GM23338 (cell line): ENCODE results near the gene EZR. TPM values are rescaled to one million over a fixed set of nuclear protein-coding genes. Genes with fewer than 3 reads are reported as not detected.
A peak's percentile ranks its signal among the peaks of the same experiment; 100 is the strongest.

ENCODE experiments used
- ATAC-seq: fragments of 200-7000 bp; cut with Tn5 transposase; 3 replicates; pipeline ENCODE4 v1.9.1; 2020
- DNase-seq: peaks from one replicate; pipeline ENCODE4 v3.0.0-alpha.2; 2015; ENCODE audit warnings: low spot score
- H2AFZ ChIP-seq: fragments of 200-600 bp; sonication (generic); 2 replicates; pipeline ENCODE4 v1.8.0; 2016; ENCODE audit warnings: antibody characterized with exemption, mild to moderate bottlenecking, moderate library complexity
- H3F3A ChIP-seq: fragments of 200-600 bp; sonication (generic); replicated peaks from 2 replicates; pipeline ENCODE4 v1.8.0; 2017; ENCODE audit warnings: antibody characterized with exemption, mixed run types, low read depth
- H3K27ac ChIP-seq: fragments of 200-600 bp; sonication (generic); 2 replicates; pipeline ENCODE4 v1.6.1; 2016; ENCODE audit warnings: low read depth
- H3K27me3 ChIP-seq: fragments of 200-600 bp; sonication (generic); 2 replicates; pipeline ENCODE4 v1.8.0; 2016; ENCODE audit warnings: mild to moderate bottlenecking, mixed run types, moderate library complexity; ENCODE audit not compliant: insufficient read depth
- H3K36me3 ChIP-seq: fragments of 200-600 bp; sonication (generic); 2 replicates; pipeline ENCODE4 v1.8.0; 2016; ENCODE audit warnings: mild to moderate bottlenecking; ENCODE audit not compliant: insufficient read depth
- H3K4me1 ChIP-seq: fragments of 200-600 bp; sonication (generic); 2 replicates; pipeline ENCODE4 v1.8.0; 2016; ENCODE audit warnings: mild to moderate bottlenecking, moderate library complexity; ENCODE audit not compliant: insufficient read depth
- H3K4me2 ChIP-seq: fragments of 200-600 bp; sonication (generic); 2 replicates; pipeline ENCODE4 v1.7.1; 2017; ENCODE audit warnings: mixed run types
- H3K4me3 ChIP-seq: fragments of 200-600 bp; sonication (generic); 2 replicates; pipeline ENCODE4 v1.6.1; 2016; ENCODE audit warnings: mixed run types
- H3K79me2 ChIP-seq: fragments of 200-600 bp; sonication (generic); replicated peaks from 2 replicates; pipeline ENCODE4 v1.8.0; 2017; ENCODE audit warnings: mild to moderate bottlenecking; ENCODE audit not compliant: insufficient read depth
- H3K9me2 ChIP-seq: fragments of 200-600 bp; sonication (generic); 2 replicates; pipeline ENCODE4 v1.8.0; 2017; ENCODE audit not compliant: insufficient read depth
- H4K20me1 ChIP-seq: fragments of 200-600 bp; sonication (generic); replicated peaks from 2 replicates; pipeline ENCODE4 v1.8.0; 2017; ENCODE audit warnings: mild to moderate bottlenecking; ENCODE audit not compliant: insufficient read depth
- H3K27ac Mint-ChIP-seq: 2 replicates; pipeline ENCODE4 v1.8.0; 2020; ENCODE audit warnings: inconsistent platforms, mild to moderate bottlenecking, moderate library complexity, mixed read lengths
- H3K27me3 Mint-ChIP-seq: 3 replicates; pipeline ENCODE4 v1.8.0; 2022; ENCODE audit warnings: low read depth, mild to moderate bottlenecking, moderate library complexity, mixed read lengths, inconsistent platforms; ENCODE audit not compliant: insufficient read depth, poor library complexity
- H3K36me3 Mint-ChIP-seq: 3 replicates; pipeline ENCODE4 v1.8.0; 2021; ENCODE audit warnings: low read depth, mild to moderate bottlenecking, inconsistent platforms, moderate library complexity, mixed read lengths
- H3K4me1 Mint-ChIP-seq: 3 replicates; pipeline ENCODE4 v1.8.0; 2020; ENCODE audit warnings: mild to moderate bottlenecking, inconsistent platforms, mixed read lengths
- H3K4me3 Mint-ChIP-seq: 3 replicates; pipeline ENCODE4 v1.8.0; 2021; ENCODE audit warnings: moderate library complexity, mild to moderate bottlenecking, inconsistent platforms, mixed read lengths
- H3K9me3 Mint-ChIP-seq: 3 replicates; pipeline ENCODE4 v1.8.0; 2020; ENCODE audit warnings: moderate library complexity, mild to moderate bottlenecking, inconsistent platforms, mixed read lengths
- EZH2 ChIP-seq: fragments of 200-600 bp; sonication (generic); IDR thresholded peaks from one replicate; pipeline ENCODE4 v1.8.0; 2017; ENCODE audit warnings: antibody characterized with exemption, mild to moderate bottlenecking, low read depth; ENCODE audit not compliant: unreplicated experiment
- EZH2phosphoT487 ChIP-seq: fragments of 200-600 bp; sonication (generic); IDR thresholded peaks from one replicate; pipeline ENCODE4 v1.8.1; 2018; ENCODE audit warnings: antibody characterized with exemption; ENCODE audit not compliant: unreplicated experiment
- NANOG ChIP-seq: IDR thresholded peaks from 2 replicates; pipeline ENCODE4 v1.6.1; 2016; ENCODE audit warnings: antibody characterized with exemption, borderline replicate concordance
- STAT1 ChIP-seq: IDR thresholded peaks from one replicate; pipeline ENCODE4 v1.6.1; 2016; ENCODE audit warnings: antibody characterized with exemption; ENCODE audit not compliant: unreplicated experiment
- ZNF331 ChIP-seq: fragments of 250-450 bp; sonication (Bioruptor Pico); IDR thresholded peaks from 2 replicates; pipeline ENCODE4 v1.5.0; 2020; ENCODE audit warnings: low read depth, mild to moderate bottlenecking, moderate library complexity
- polyA plus RNA-seq: library from polyadenylated mRNA; unstranded; fragments of >200 nt; fragmentation: Nextera tagmentation; extraction: Ambion mirVana; gene quantifications from 2 replicates; pipeline ENCODE4 v1.2.1, GENCODE V29; 2016
- total RNA-seq: library from RNA; depleted of rRNA; stranded (reverse); fragments of >200 nt; shearing (Covaris generic); gene quantifications from 2 replicates; pipeline ENCODE4 v1.2.3, GENCODE V29; 2014
- TF ChIP-seq, protein P1 (sequence below): fragments of 250-450 bp; sonication (Bioruptor Pico); IDR thresholded peaks from 2 replicates; pipeline ENCODE4 v1.5.0; 2020; ENCODE audit warnings: mild to moderate bottlenecking, moderate library complexity
- TF ChIP-seq, protein P2 (sequence below): IDR thresholded peaks from 2 replicates; pipeline ENCODE4 v1.6.1; 2016; ENCODE audit warnings: antibody characterized with exemption

EZR gene
- total and polyA plus RNA-seq, 2 experiments from 2014 or later = 199 to 208 TPM

DNA sequence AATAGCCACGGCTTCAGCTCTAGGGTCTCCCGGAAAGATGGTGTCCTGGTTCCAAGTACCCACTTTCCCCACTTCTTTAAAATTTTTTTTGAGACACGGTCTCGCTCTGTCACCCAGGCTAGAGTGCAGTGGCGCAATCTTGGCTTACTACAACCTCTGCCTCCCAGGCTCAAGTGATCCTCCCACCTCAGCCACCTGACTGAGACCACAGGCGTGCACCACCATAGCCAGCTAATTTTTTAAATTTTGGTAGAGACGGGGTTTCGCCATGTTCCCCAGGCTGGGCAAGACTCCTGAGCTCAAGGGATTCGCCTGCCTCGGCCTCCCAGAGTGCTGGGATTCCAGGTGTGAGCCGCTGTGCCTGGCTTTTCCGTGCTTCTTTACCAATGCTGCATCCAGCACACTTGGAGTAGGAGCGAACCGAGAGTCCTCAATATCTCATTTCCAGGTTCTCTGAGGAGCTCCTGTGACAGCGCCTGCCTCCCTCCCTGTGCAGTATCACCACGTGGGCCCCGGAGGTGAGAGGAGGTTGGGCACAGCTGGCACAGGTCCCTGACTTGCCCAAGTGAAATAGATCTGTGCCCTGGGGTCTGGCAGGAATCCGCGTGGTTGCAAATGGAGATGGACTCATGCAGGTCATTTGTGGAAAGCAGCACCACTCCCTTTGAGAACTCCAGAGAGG is 37.3 kb downstream of the EZR start (continued):
- TF ChIP-seq, protein P1, sequence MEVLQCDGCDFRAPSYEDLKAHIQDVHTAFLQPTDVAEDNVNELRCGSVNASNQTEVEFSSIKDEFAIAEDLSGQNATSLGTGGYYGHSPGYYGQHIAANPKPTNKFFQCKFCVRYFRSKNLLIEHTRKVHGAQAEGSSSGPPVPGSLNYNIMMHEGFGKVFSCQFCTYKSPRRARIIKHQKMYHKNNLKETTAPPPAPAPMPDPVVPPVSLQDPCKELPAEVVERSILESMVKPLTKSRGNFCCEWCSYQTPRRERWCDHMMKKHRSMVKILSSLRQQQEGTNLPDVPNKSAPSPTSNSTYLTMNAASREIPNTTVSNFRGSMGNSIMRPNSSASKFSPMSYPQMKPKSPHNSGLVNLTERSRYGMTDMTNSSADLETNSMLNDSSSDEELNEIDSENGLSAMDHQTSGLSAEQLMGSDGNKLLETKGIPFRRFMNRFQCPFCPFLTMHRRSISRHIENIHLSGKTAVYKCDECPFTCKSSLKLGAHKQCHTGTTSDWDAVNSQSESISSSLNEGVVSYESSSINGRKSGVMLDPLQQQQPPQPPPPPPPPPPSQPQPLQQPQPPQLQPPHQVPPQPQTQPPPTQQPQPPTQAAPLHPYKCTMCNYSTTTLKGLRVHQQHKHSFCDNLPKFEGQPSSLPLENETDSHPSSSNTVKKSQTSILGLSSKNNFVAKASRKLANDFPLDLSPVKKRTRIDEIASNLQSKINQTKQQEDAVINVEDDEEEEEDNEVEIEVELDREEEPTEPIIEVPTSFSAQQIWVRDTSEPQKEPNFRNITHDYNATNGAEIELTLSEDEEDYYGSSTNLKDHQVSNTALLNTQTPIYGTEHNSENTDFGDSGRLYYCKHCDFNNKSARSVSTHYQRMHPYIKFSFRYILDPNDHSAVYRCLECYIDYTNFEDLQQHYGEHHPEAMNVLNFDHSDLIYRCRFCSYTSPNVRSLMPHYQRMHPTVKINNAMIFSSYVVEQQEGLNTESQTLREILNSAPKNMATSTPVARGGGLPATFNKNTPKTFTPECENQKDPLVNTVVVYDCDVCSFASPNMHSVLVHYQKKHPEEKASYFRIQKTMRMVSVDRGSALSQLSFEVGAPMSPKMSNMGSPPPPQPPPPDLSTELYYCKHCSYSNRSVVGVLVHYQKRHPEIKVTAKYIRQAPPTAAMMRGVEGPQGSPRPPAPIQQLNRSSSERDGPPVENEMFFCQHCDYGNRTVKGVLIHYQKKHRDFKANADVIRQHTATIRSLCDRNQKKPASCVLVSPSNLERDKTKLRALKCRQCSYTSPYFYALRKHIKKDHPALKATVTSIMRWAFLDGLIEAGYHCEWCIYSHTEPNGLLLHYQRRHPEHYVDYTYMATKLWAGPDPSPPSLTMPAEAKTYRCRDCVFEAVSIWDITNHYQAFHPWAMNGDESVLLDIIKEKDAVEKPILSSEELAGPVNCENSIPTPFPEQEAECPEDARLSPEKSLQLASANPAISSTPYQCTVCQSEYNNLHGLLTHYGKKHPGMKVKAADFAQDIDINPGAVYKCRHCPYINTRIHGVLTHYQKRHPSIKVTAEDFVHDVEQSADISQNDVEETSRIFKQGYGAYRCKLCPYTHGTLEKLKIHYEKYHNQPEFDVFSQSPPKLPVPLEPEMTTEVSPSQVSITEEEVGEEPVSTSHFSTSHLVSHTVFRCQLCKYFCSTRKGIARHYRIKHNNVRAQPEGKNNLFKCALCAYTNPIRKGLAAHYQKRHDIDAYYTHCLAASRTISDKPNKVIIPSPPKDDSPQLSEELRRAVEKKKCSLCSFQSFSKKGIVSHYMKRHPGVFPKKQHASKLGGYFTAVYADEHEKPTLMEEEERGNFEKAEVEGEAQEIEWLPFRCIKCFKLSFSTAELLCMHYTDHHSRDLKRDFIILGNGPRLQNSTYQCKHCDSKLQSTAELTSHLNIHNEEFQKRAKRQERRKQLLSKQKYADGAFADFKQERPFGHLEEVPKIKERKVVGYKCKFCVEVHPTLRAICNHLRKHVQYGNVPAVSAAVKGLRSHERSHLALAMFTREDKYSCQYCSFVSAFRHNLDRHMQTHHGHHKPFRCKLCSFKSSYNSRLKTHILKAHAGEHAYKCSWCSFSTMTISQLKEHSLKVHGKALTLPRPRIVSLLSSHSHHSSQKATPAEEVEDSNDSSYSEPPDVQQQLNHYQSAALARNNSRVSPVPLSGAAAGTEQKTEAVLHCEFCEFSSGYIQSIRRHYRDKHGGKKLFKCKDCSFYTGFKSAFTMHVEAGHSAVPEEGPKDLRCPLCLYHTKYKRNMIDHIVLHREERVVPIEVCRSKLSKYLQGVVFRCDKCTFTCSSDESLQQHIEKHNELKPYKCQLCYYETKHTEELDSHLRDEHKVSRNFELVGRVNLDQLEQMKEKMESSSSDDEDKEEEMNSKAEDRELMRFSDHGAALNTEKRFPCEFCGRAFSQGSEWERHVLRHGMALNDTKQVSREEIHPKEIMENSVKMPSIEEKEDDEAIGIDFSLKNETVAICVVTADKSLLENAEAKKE = no peak
- TF ChIP-seq, protein P2, sequence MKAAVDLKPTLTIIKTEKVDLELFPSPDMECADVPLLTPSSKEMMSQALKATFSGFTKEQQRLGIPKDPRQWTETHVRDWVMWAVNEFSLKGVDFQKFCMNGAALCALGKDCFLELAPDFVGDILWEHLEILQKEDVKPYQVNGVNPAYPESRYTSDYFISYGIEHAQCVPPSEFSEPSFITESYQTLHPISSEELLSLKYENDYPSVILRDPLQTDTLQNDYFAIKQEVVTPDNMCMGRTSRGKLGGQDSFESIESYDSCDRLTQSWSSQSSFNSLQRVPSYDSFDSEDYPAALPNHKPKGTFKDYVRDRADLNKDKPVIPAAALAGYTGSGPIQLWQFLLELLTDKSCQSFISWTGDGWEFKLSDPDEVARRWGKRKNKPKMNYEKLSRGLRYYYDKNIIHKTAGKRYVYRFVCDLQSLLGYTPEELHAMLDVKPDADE = no peak
- TF ChIP-seq EZH2phosphoT487 = no peak
- no peak for TF ChIP-seq EZH2
- no peak for TF ChIP-seq NANOG
- no peak for TF ChIP-seq STAT1

DNA sequence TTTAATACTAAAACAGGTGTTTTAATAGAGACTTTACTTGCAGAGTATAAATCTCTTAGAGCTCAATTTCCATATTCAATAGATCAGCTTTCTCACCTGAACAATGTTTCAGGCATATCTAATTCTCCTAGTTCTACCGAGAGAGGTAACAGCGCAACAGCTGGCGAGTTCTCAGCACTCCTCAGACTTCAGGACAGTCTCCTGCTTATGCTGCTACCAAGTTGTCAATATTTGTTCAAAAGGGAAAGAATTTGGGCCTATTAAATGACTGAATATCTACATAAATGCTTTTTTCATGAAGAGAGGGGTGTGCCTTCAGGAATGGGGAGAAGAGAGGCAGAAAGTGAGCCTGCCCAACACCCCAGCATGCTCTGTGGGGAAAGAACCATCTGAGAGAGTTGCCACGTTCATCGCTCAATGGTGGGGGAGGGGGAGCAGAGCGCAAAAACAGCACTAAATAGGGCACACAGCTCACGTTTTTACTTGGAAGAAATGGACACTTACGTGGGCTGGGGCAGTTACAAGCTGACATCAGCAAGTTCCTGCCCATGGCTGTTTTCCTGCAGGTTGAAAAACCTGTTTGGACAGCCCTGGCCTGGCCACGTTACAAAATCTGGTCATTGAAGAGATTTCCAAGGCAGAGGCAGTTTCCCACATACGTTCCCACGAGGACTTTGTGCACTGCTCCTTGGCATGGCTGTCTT is 38.0 kb downstream of the EZR start:
- H3K9me2 ChIP-seq = no peaks in the 10 kb centered on the region
- Mint-ChIP-seq H3K4me1 (peaks cover 28% of the 10 kb centered on the region; the same call in 2 of the 3 replicates), H3K27me3 (no peaks in the 10 kb centered on the region), H3K27ac (peak overlapping the region; percentile 69), H3K4me3 (no peak overlapping the region), H3K9me3 (no peaks in the 10 kb centered on the region), H3K36me3 (peaks cover 94% of the 10 kb centered on the region)
- H3K27me3 ChIP-seq = no peaks in the 10 kb centered on the region
- H3K4me2 ChIP-seq = no peak overlapping the region
- H3K4me1 ChIP-seq = no peaks in the 10 kb centered on the region; the same call in 1 of the 2 replicates
- H3K36me3 ChIP-seq = peaks cover 81% of the 10 kb centered on the region
- H4K20me1 ChIP-seq = peaks cover 68% of the 10 kb centered on the region
- H3F3A ChIP-seq = peaks cover 52% of the 10 kb centered on the region; the same call in 1 of the 2 replicates
- no peak overlapping the region for H3K4me3 ChIP-seq
- peaks cover 98% of the 10 kb centered on the region for H3K79me2 ChIP-seq
- ATAC-seq = no peak
- no peak overlapping the region for H2AFZ ChIP-seq
- no peak for DNase-seq
- peak overlapping the region; percentile 83 for H3K27ac ChIP-seq
- TF ChIP-seq, protein P1 = no peak
- TF ChIP-seq ZNF331 (CRISPR knock-in tag) = no peak
